Activated naive CD8-positive, alpha-beta T cell treated with anti-CD3 and anti-CD28 coated beads for 36 hours (primary cell): ENCODE measurements around the gene RNF212. TPM values are rescaled to one million over a fixed set of nuclear protein-coding genes. Genes with fewer than 3 reads are reported as not detected.
A peak's percentile ranks its signal among the peaks of the same experiment; 100 is the strongest.
"Not testable (repeated sequence)": the region's sequence is repeated elsewhere in the genome, so short reads cannot be mapped to it uniquely, and the experiment has no call there.

ENCODE experiments used
- DNase-seq: peaks from one replicate; pipeline ENCODE4 v3.0.0; 2021
- H3K27ac Mint-ChIP-seq: one replicate; pipeline ENCODE4 v1.8.0; 2022; ENCODE audit warnings: mild to moderate bottlenecking, moderate library complexity, mixed read lengths
- H3K27me3 Mint-ChIP-seq: one replicate; pipeline ENCODE4 v1.8.0; 2022; ENCODE audit warnings: mild to moderate bottlenecking, mixed read lengths
- H3K36me3 Mint-ChIP-seq: one replicate; pipeline ENCODE4 v1.8.0; 2021; ENCODE audit warnings: mild to moderate bottlenecking, mixed read lengths
- H3K4me1 Mint-ChIP-seq: one replicate; pipeline ENCODE4 v1.8.0; 2021; ENCODE audit warnings: mixed read lengths
- H3K4me3 Mint-ChIP-seq: one replicate; pipeline ENCODE4 v1.8.0; 2022; ENCODE audit warnings: mild to moderate bottlenecking, moderate library complexity, mixed read lengths
- H3K9me3 Mint-ChIP-seq: one replicate; pipeline ENCODE4 v1.8.0; 2022; ENCODE audit warnings: mixed read lengths
- total RNA-seq, 2 experiments: library from RNA; stranded (reverse); gene quantifications; one replicate each; pipeline ENCODE4 v1.2.3, GENCODE V29; 2021

RNF212 gene
- total RNA-seq, 2 experiments from 2014 or later, result 3.3 to 3.8 TPM

- no peak overlapping the region for H3K27ac Mint-ChIP-seq
- H3K4me1 Mint-ChIP-seq, result peaks cover 3% of the 10 kb centered on the region
- no peak overlapping the region for H3K4me3 Mint-ChIP-seq
- H3K36me3 Mint-ChIP-seq, result no peaks in the 10 kb centered on the region
- peak; percentile 66 for DNase-seq
- H3K27me3 Mint-ChIP-seq, result peaks cover 7% of the 10 kb centered on the region
- no peaks in the 10 kb centered on the region for H3K9me3 Mint-ChIP-seq
Measured at GRCh38 chr4:1130316-1131186, 17.2 kb upstream of the RNF212 start.

- H3K4me3 Mint-ChIP-seq, result no peak overlapping the region
- H3K27me3 Mint-ChIP-seq, result peaks cover 7% of the 10 kb centered on the region
- H3K4me1 Mint-ChIP-seq, result peaks cover 3% of the 10 kb centered on the region
- H3K9me3 Mint-ChIP-seq, result no peaks in the 10 kb centered on the region
- H3K36me3 Mint-ChIP-seq, result no peaks in the 10 kb centered on the region
- DNase-seq, result no peak
- H3K27ac Mint-ChIP-seq, result no peak overlapping the region
Measured at GRCh38 chr4:1126506-1126905, 13.1 kb upstream of the RNF212 start.

GRCh38 chr4:1125466-1125865, 12.1 kb upstream of the RNF212 start:
- not testable (repeated sequence) for H3K9me3 Mint-ChIP-seq, H3K27ac Mint-ChIP-seq, H3K27me3 Mint-ChIP-seq, H3K36me3 Mint-ChIP-seq, H3K4me3 Mint-ChIP-seq, H3K4me1 Mint-ChIP-seq, DNase-seq

GRCh38 chr4:1124818-1125217, 11.5 kb upstream of the RNF212 start:
- no peak overlapping the region for H3K27ac Mint-ChIP-seq
- DNase-seq, result no peak
- no peaks in the 10 kb centered on the region for H3K9me3 Mint-ChIP-seq
- no peaks in the 10 kb centered on the region for H3K4me1 Mint-ChIP-seq
- no peak overlapping the region for H3K4me3 Mint-ChIP-seq
- H3K36me3 Mint-ChIP-seq, result no peaks in the 10 kb centered on the region
- peaks cover 7% of the 10 kb centered on the region for H3K27me3 Mint-ChIP-seq

- no peak overlapping the region for H3K27ac Mint-ChIP-seq
- no peak overlapping the region for H3K4me3 Mint-ChIP-seq
- no peaks in the 10 kb centered on the region for H3K36me3 Mint-ChIP-seq
- H3K27me3 Mint-ChIP-seq, result peaks cover 3% of the 10 kb centered on the region
- no peak for DNase-seq
- no peaks in the 10 kb centered on the region for H3K9me3 Mint-ChIP-seq
- H3K4me1 Mint-ChIP-seq, result no peaks in the 10 kb centered on the region
Measured at GRCh38 chr4:1122505-1122904, 9.1 kb upstream of the RNF212 start.

GRCh38 chr4:1116838-1117237, 3.5 kb upstream of the RNF212 start:
- Mint-ChIP-seq H3K27ac (no peak overlapping the region), H3K27me3 (peaks cover 6% of the 10 kb centered on the region), H3K4me1 (no peaks in the 10 kb centered on the region), H3K4me3 (no peak overlapping the region), H3K9me3 (no peaks in the 10 kb centered on the region), H3K36me3 (no peaks in the 10 kb centered on the region)
- DNase-seq, result no peak

- H3K27me3 Mint-ChIP-seq, result peaks cover 12% of the 10 kb centered on the region
- no peaks in the 10 kb centered on the region for H3K4me1 Mint-ChIP-seq
- H3K9me3 Mint-ChIP-seq, result no peaks in the 10 kb centered on the region
- H3K4me3 Mint-ChIP-seq, result no peak overlapping the region
- no peaks in the 10 kb centered on the region for H3K36me3 Mint-ChIP-seq
- no peak overlapping the region for H3K27ac Mint-ChIP-seq
- no peak for DNase-seq
Measured at GRCh38 chr4:1115528-1116293, 2.3 kb upstream of the RNF212 start.

GRCh38 chr4:1112821-1113182, 562 bp downstream of the RNF212 start:
- H3K36me3 Mint-ChIP-seq, result no peaks in the 10 kb centered on the region
- no peak for DNase-seq

GRCh38 chr4:1112174-1112820, 1.1 kb downstream of the RNF212 start:
- H3K27ac Mint-ChIP-seq, result no peak overlapping the region
- H3K4me1 Mint-ChIP-seq, result no peaks in the 10 kb centered on the region
- no peak overlapping the region for H3K4me3 Mint-ChIP-seq
- H3K36me3 Mint-ChIP-seq, result no peaks in the 10 kb centered on the region
- H3K27me3 Mint-ChIP-seq, result peaks cover 20% of the 10 kb centered on the region
- H3K9me3 Mint-ChIP-seq, result no peaks in the 10 kb centered on the region
- DNase-seq, result no peak

More at GRCh38 chr4:1112821-1113182, 562 bp downstream of the RNF212 start:
- Mint-ChIP-seq H3K4me3 (no peak overlapping the region), H3K27ac (no peak overlapping the region), H3K27me3 (peaks cover 20% of the 10 kb centered on the region), H3K9me3 (no peaks in the 10 kb centered on the region), H3K4me1 (no peaks in the 10 kb centered on the region)

GRCh38 chr4:1111259-1111809, 2.0 kb downstream of the RNF212 start:
- Mint-ChIP-seq H3K9me3 (no peaks in the 10 kb centered on the region), H3K4me1 (no peaks in the 10 kb centered on the region), H3K4me3 (no peak overlapping the region), H3K27ac (no peak overlapping the region), H3K36me3 (no peaks in the 10 kb centered on the region), H3K27me3 (peaks cover 20% of the 10 kb centered on the region)
- DNase-seq, result no peak

- no peaks in the 10 kb centered on the region for H3K4me1 Mint-ChIP-seq
- H3K36me3 Mint-ChIP-seq, result no peaks in the 10 kb centered on the region
- H3K27me3 Mint-ChIP-seq, result peaks cover 20% of the 10 kb centered on the region
- no peak for DNase-seq
- H3K9me3 Mint-ChIP-seq, result no peaks in the 10 kb centered on the region
- no peak overlapping the region for H3K4me3 Mint-ChIP-seq
- no peak overlapping the region for H3K27ac Mint-ChIP-seq
Measured at GRCh38 chr4:1109898-1110506, 3.4 kb downstream of the RNF212 start.

GRCh38 chr4:1109333-1109732, 4.0 kb downstream of the RNF212 start:
- H3K36me3 Mint-ChIP-seq, result no peaks in the 10 kb centered on the region
- H3K9me3 Mint-ChIP-seq, result no peaks in the 10 kb centered on the region
- H3K4me1 Mint-ChIP-seq, result no peaks in the 10 kb centered on the region

GRCh38 chr4:1105662-1106061, 7.7 kb downstream of the RNF212 start:
- DNase-seq, result no peak
- no peak overlapping the region for H3K4me3 Mint-ChIP-seq
- no peak overlapping the region for H3K27ac Mint-ChIP-seq
- no peaks in the 10 kb centered on the region for H3K4me1 Mint-ChIP-seq
- peaks cover 7% of the 10 kb centered on the region for H3K27me3 Mint-ChIP-seq
- no peaks in the 10 kb centered on the region for H3K9me3 Mint-ChIP-seq
- no peaks in the 10 kb centered on the region for H3K36me3 Mint-ChIP-seq

More at GRCh38 chr4:1109333-1109732, 4.0 kb downstream of the RNF212 start:
- Mint-ChIP-seq H3K4me3 (no peak overlapping the region), H3K27ac (no peak overlapping the region), H3K27me3 (peaks cover 20% of the 10 kb centered on the region)
- DNase-seq, result no peak

GRCh38 chr4:1105067-1105466, 8.3 kb downstream of the RNF212 start:
- DNase-seq, result no peak
- Mint-ChIP-seq H3K27me3 (peaks cover 7% of the 10 kb centered on the region), H3K4me3 (no peak overlapping the region), H3K36me3 (no peaks in the 10 kb centered on the region), H3K4me1 (no peaks in the 10 kb centered on the region), H3K9me3 (no peaks in the 10 kb centered on the region), H3K27ac (no peak overlapping the region)

GRCh38 chr4:1104647-1105046, 8.7 kb downstream of the RNF212 start:
- H3K27me3 Mint-ChIP-seq, result peaks cover 3% of the 10 kb centered on the region
- no peak for DNase-seq
- no peaks in the 10 kb centered on the region for H3K4me1 Mint-ChIP-seq
- no peak overlapping the region for H3K4me3 Mint-ChIP-seq
- H3K36me3 Mint-ChIP-seq, result no peaks in the 10 kb centered on the region
- no peak overlapping the region for H3K27ac Mint-ChIP-seq
- no peaks in the 10 kb centered on the region for H3K9me3 Mint-ChIP-seq
